ENCODE measurements around the gene BZW1. TPM values are rescaled to one million over a fixed set of nuclear protein-coding genes. Genes with fewer than 3 reads are reported as not detected.

Gene BZW1
- total RNA-seq, 3 donors from 2014 or later (not counting 1 experiment from before 2014, with no cell fraction given) = 393 to 417 (median 411) TPM

DNA sequence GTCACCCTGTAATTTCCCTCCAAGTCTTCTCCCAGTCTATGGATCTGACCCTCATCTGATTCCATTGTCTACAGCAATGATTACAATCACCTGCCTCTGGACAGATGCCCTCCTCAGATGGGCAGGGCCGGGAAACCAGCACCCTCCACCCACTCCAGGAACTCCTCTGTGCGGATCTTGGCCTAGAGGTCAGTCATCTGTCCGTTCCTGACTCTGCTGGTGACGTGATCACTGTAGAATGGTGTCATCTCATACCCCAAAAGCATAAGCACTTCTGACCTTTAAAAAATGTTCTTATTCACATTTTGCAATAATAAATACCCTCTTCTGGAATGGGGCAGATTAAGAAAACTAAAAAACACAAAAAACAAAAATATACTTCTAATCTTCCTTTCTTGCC, 29.5 kb upstream of the BZW1 start:
- no peaks in the 10 kb centered on the region for H3K4me1 Mint-ChIP-seq
- no peak overlapping the region for H3K27ac Mint-ChIP-seq

GRCh38 chr2:200784215-200784614, 27.5 kb upstream of the BZW1 start:
- H3K4me1 ChIP-seq (ENCODE audit: control insufficient read depth, insufficient read depth, low read length) = no peaks in the 10 kb centered on the region
- H3K4me1 Mint-ChIP-seq = no peaks in the 10 kb centered on the region
- H3K36me3 ChIP-seq (ENCODE audit: control insufficient read depth, insufficient read depth, low read length) = no peaks in the 10 kb centered on the region
- no peaks in the 10 kb centered on the region for H3K36me3 Mint-ChIP-seq
- no peaks in the 10 kb centered on the region for H3K9me3 Mint-ChIP-seq
- no peak for ATAC-seq
- TF ChIP-seq CTCF (IDR thresholded peaks at IDR 0.05) = no peak
- DNase-seq = no peak
- no peaks in the 10 kb centered on the region for H3K9me3 ChIP-seq (ENCODE audit: control insufficient read depth, insufficient read depth, low read length)
- H3K27ac Mint-ChIP-seq = no peak overlapping the region
- no peak overlapping the region for H3K27ac ChIP-seq (ENCODE audit: low read length)
- no peaks in the 10 kb centered on the region for H3K27me3 ChIP-seq (ENCODE audit: control insufficient read depth, insufficient read depth, low read length)
- H3K4me3 ChIP-seq (ENCODE audit: low read length) = no peak overlapping the region
- peaks cover 5 to 12% of the 10 kb centered on the region in 2 donors for H3K27me3 Mint-ChIP-seq (ENCODE audit: low read depth in 2 of 2)
- no peak overlapping the region for H3K4me3 Mint-ChIP-seq
- intact Hi-C loops (cut with micrococcal nuclease) = no loop called here

More for the DNA sequence above, 29.5 kb upstream of the BZW1 start:
- H3K36me3 Mint-ChIP-seq = no peaks in the 10 kb centered on the region
- ATAC-seq (no peak), DNase-seq (no peak)
- intact Hi-C loops (cut with micrococcal nuclease) = no loop called here
- H3K4me3 ChIP-seq (ENCODE audit: low read length) = no peak overlapping the region
- no peaks in the 10 kb centered on the region for H3K9me3 ChIP-seq (ENCODE audit: control insufficient read depth, insufficient read depth, low read length)
- no peaks in the 10 kb centered on the region for H3K4me1 ChIP-seq (ENCODE audit: control insufficient read depth, insufficient read depth, low read length)
- H3K36me3 ChIP-seq (ENCODE audit: control insufficient read depth, insufficient read depth, low read length) = no peaks in the 10 kb centered on the region
- WGBS (ENCODE audit: insufficient coverage) = 86% methylated on average over 4 of the region's 4 CpGs
- H3K27me3 Mint-ChIP-seq (ENCODE audit: low read depth in 2 of 2) = peaks cover 3 to 6% of the 10 kb centered on the region in 2 donors
- no peaks in the 10 kb centered on the region for H3K9me3 Mint-ChIP-seq
- no peak overlapping the region for H3K4me3 Mint-ChIP-seq
- no peaks in the 10 kb centered on the region for H3K27me3 ChIP-seq (ENCODE audit: control insufficient read depth, insufficient read depth, low read length)
- H3K27ac ChIP-seq (ENCODE audit: low read length) = no peak overlapping the region
- TF ChIP-seq CTCF (IDR thresholded peaks at IDR 0.05) = no peak

GRCh38 chr2:200786423-200786822, 25.3 kb upstream of the BZW1 start:
- Histone ChIP-seq H3K27ac (ENCODE audit: low read length) (no peak overlapping the region), H3K9me3 (ENCODE audit: control insufficient read depth, insufficient read depth, low read length) (no peaks in the 10 kb centered on the region), H3K4me1 (ENCODE audit: control insufficient read depth, insufficient read depth, low read length) (no peaks in the 10 kb centered on the region), H3K27me3 (ENCODE audit: control insufficient read depth, insufficient read depth, low read length) (no peaks in the 10 kb centered on the region), H3K36me3 (ENCODE audit: control insufficient read depth, insufficient read depth, low read length) (no peaks in the 10 kb centered on the region), H3K4me3 (ENCODE audit: low read length) (no peak overlapping the region)
- intact Hi-C loops (cut with micrococcal nuclease) = no loop called here
- peaks cover 12 to 15% of the 10 kb centered on the region in 2 donors for H3K27me3 Mint-ChIP-seq (ENCODE audit: low read depth in 2 of 2)
- no peak overlapping the region for H3K27ac Mint-ChIP-seq
- no peaks in the 10 kb centered on the region for H3K4me1 Mint-ChIP-seq
- WGBS (ENCODE audit: insufficient coverage) = no CpG with 5 or more reads among the region's 2 CpGs
- ATAC-seq = no peak
- no peak for DNase-seq
- no peaks in the 10 kb centered on the region for H3K9me3 Mint-ChIP-seq
- H3K4me3 Mint-ChIP-seq = no peak overlapping the region
- no peak for TF ChIP-seq CTCF (IDR thresholded peaks at IDR 0.05)
- no peaks in the 10 kb centered on the region for H3K36me3 Mint-ChIP-seq

- TF ChIP-seq CTCF (IDR thresholded peaks at IDR 0.05) = no peak
- DNase-seq (no peak), ATAC-seq (no peak)
- Mint-ChIP-seq H3K27ac (no peak overlapping the region), H3K27me3 (ENCODE audit: low read depth in 2 of 2) (peaks cover 12 to 15% of the 10 kb centered on the region in 2 donors), H3K36me3 (no peaks in the 10 kb centered on the region), H3K4me1 (no peaks in the 10 kb centered on the region), H3K9me3 (no peaks in the 10 kb centered on the region), H3K4me3 (no peak overlapping the region)
- H3K4me3 ChIP-seq (ENCODE audit: low read length) = no peak overlapping the region
- H3K27me3 ChIP-seq (ENCODE audit: control insufficient read depth, insufficient read depth, low read length) = no peaks in the 10 kb centered on the region
- no peaks in the 10 kb centered on the region for H3K4me1 ChIP-seq (ENCODE audit: control insufficient read depth, insufficient read depth, low read length)
- H3K9me3 ChIP-seq (ENCODE audit: control insufficient read depth, insufficient read depth, low read length) = no peaks in the 10 kb centered on the region
- intact Hi-C loops (cut with micrococcal nuclease) = no loop called here
- H3K36me3 ChIP-seq (ENCODE audit: control insufficient read depth, insufficient read depth, low read length) = no peaks in the 10 kb centered on the region
- WGBS (ENCODE audit: insufficient coverage) = 94% methylated on average over 3 of the region's 3 CpGs
- no peak overlapping the region for H3K27ac ChIP-seq (ENCODE audit: low read length)
Measured at GRCh38 chr2:200786826-200787225, 24.9 kb upstream of the BZW1 start.

All from natural killer cell (primary cell).